HG03039 (cell line): Measurements from ENCODE around the gene DIP2C.
"Not testable (repeated sequence)": the region's sequence is repeated elsewhere in the genome, so short reads cannot be mapped to it uniquely, and the experiment has no call there.

Source experiments
- ATAC-seq: cut with Tn5 transposase; IDR thresholded peaks from one replicate; pipeline ENCODE4 v1.9.1; 2021; ENCODE audit warnings: mild to moderate bottlenecking, moderate library complexity; ENCODE audit not compliant: unreplicated experiment

DIP2C gene

DNA sequence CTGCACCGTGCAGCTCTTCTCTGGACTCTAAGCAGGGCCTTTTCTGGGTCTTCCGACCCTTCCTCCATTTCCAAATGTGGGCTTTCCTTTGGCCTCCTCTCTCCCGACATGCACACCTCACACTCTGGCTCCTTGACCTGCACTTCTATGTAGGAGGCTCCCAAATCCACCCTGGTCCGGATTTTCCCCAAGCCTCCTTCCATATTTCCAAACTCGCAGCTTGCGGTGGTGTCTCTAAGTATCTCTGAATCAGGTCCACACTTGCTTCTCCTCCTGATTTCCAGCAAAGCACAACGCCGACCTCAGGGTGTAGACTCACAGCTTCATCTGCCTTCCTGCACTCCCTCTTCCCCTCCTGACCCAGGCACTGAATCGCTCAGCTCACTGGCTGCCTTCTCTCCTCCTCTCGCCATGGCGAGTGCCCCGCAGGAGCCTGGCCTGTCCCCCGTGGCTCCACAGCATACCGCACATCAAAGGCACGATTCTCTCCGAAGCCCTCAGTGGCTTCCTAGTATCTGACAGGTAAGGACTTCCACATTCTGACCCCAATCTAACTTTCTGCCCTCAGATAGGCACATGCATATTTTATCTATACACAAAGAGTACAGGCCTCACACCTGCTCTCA, 27.8 kb downstream of the DIP2C start:
- no peak for ATAC-seq

DNA sequence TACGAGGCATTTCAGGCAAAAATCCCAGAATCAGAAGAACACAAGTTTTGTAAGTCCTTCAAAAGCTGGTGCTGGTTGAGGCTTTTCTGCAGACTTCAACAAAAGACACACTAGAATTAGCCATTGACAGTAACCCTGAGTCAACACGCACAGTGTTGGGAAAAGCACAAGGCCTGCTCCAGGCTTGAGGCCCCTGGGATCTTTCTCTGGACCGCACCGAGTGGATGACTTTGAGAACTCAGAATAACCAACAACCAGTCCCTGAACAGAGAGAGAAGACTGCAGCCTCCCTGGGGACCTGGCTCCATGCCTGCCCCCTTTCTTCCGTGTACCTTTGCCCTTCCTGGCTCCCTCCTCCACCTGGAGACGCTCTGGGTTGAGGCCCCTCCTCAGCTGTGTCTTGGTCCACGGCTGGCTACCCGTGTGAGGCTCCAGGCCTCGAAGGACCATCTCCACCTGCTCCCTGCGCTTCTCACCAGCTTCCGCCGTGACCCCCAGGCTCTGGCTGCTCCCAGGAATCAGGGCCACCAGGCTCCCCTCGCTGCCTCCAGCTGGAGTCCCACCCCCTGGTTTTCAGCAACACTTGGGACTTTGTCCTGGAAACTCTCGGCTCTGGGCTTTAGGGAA, 28.4 kb downstream of the DIP2C start:
- no peak for ATAC-seq

DNA sequence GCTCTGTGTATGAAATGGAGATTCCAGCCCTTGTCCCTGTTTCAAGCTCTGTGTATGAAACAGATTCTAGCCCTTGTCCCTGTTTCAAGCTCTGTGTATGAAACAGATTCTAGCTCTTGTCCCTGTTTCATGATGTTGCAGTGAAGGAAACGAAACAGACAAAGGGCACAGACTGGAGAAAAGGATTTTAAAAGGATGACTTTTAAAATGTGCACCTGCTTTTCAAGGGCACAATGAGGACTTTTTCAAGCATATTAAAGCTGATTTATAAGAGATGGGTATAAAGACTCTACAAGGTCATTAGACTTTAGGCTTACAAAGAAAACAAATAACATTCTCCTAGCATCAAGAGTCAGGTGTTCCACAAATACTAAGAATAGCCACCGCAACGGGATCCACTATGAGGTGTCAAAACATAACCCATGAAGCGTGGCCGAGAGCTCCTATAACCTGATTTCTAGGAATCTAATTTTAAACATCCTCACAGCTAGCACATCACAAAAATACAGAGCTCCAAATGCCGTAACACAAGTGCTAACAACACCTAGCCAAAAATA, 29.0 kb downstream of the DIP2C start:
- no peak for ATAC-seq

DNA sequence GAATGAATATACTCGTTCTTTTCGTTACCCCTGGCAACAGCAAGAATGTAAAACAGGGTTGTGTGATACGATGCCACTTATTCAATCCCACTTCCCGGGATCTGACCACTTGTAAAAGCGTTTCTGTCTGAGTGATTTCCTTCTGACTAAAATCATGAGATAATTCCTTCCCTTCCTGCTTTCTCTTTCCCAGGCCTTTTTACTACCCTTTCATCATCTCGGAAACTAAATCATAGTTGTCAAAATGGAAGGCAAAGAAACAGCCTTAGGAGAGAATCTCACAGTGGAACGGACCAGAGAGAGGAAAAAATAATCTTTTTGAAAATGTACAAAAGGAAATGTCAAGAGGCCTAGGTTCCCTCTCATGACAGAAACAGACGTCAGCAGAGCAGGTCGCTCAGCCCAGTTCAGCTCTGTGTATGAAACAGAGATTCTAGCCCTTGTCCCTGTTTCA, 29.8 kb downstream of the DIP2C start:
- ATAC-seq, result no peak

DNA sequence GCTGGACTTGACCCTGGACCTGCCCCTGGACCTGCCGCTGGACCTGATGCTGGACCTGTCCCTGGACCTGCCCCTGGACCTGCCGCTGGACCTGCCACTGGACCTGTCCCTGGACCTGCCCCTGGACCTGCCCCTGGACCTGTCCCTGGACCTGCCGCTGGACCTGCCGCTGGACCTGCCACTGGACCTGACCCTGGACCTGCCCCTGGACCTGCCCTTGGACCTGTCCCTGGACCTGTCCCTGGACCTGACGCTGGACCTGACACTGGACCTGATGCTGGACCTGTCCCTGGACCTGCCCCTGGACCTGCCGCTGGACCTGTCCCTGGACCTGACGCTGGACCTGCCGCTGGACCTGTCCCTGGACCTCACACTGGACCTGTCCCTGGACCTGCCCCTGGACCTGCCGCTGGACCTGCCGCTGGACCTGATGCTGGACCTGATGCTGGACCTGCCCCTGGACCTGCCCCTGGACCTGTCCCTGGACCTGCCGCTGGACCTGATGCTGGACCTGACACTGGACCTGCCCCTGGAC, 31.6 kb downstream of the DIP2C start:
- not testable (repeated sequence) for ATAC-seq

DNA sequence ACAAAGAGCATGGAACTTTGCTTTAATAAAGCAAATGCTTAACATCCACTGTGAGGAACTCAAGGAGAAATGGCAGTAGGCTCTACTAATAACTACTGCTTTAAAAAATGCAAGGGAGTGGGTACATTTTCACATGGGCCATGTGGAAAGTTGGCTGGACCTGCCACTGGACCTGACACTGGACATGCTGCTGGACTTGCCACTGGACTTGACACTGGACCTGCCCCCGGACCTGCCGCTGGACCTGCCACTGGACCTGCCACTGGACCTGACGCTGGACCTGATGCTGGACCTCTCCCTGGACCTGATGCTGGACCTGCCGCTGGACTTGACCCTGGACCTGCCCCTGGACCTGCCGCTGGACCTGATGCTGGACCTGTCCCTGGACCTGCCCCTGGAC, 32.6 kb downstream of the DIP2C start:
- ATAC-seq, result no peak

DNA sequence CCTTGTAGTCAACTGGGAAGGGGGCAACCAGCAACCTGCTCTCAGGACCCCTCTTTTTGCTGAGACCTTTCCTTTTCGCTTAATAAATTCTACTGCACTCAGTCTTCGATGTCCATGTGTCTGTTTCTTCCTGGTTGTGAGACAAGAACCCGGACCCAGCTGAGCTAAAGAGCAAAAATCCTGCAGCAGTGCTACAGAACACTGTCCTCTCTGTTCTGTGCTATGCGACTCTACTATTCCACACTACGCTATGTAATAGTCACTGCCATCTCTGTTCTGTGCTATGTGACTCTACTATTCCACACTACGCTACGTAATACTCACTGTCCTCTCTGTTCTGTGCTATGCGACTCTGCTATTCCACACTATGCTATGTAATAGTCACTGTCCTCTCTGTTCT, 34.3 kb downstream of the DIP2C start:
- ATAC-seq, result no peak

DNA sequence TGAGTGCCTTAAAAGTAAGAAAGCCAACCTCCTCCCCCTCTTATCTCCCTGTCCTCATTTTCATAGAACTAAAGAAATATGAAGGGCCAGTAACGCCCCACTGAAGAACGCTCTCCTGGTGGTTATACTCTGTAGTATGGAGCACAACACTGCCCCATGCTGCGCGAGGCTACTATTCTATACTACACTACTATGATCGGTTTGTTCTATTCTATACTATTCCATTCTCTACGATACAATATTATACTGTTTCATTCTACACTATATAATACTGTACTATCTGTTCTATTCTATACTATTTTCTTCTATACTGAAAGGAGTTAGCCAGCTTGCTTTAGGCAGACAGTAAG, 34.8 kb downstream of the DIP2C start:
- ATAC-seq, result no peak

DNA sequence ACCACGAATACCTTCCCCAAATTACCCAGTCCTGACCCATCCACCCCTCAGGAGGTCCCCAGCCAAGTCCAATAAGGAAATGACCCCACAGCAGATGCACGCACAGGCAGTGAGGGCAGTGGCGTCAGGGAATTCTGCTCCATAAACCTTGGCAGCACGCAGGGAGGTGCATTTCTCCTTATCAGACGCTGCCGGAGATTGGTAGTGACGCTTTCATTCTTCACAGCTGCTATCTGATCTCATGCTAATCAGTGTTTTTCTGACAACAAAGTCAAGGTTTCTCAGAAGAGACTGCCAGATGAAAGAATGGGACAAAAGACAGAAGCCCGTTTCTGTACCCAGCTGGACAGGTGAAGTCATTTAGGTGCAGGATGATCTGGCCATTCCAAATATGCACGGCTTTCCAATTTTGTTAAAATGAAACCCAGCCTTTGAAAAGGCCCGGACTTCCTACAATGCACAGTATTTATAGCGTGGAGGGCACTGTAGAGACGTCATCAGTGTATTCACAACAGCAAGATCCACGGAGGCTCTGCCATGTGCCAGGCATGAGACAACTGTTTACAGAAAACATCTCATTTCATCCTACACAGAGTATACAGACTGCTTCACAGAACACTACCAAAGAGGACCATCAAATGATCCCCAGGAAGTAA, 35.3 kb downstream of the DIP2C start:
- ATAC-seq, result no peak

DNA sequence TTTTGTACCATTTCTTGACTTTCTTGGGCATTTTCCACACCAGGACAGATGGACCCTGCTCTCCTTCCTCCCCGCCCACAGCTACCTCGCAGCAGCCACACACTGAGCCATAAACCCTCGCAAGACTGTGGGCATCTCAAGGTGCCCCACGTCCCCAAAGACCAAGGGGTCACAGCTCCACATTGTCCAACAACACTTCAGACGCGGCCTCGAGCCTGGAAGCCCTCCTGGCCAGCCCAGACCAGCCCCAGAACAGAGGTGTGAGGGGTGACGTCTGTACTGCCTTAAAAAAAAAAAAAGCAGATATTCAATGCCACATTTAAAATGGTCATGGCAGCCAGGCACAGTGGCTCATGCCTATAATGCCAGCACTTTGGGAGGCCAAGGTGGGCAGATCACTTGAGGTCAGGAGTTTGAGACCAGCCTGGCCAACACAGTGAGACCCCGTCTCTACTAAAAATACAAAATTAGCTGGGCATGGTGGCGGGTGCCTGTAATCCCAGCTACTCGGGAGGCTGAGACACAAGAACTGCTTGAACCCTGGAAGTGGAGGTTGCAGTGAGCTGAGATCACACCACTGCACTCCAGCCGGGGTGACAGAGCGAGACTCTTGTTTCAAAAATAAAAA, 36.5 kb downstream of the DIP2C start:
- ATAC-seq, result not testable (repeated sequence)

DNA sequence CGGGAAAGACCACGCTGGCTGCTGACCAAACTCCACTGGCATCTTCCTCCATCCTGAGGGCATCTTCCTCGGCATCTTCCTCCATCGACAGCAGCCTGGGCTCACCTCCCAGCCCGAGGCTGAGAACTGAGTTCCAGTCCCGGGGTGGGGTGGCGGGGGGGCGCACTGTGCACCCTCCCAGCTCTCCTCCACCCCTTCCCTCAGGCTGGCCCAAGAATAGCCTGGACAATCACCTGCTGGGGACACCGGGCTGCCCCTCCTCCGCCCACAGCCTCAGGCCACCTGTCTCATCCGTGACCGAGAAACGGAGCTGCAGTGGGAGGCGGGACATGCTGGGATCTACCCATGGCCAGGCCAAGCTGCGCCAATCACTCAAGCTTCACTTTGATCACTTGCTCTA, 37.2 kb downstream of the DIP2C start:
- ATAC-seq, result no peak

DNA sequence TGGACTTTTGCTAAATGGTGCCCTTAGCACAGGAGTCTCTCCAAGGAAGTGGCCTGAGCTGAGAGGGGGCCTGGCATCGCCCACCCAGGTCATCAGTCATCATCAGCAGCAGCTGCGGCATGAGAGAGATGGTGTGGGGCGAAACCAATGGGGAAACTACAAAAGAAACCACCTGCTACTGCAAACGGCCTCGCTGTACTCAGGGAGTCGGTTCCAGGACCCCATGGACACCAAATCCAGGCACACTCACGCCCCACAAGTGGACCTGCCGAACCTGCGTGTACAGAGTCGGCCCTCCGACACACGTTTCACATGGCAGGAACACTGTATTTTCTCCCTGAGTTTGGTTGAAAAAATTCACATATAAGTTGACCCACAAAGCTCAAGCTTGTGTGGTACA, 37.8 kb downstream of the DIP2C start:
- ATAC-seq, result no peak

DNA sequence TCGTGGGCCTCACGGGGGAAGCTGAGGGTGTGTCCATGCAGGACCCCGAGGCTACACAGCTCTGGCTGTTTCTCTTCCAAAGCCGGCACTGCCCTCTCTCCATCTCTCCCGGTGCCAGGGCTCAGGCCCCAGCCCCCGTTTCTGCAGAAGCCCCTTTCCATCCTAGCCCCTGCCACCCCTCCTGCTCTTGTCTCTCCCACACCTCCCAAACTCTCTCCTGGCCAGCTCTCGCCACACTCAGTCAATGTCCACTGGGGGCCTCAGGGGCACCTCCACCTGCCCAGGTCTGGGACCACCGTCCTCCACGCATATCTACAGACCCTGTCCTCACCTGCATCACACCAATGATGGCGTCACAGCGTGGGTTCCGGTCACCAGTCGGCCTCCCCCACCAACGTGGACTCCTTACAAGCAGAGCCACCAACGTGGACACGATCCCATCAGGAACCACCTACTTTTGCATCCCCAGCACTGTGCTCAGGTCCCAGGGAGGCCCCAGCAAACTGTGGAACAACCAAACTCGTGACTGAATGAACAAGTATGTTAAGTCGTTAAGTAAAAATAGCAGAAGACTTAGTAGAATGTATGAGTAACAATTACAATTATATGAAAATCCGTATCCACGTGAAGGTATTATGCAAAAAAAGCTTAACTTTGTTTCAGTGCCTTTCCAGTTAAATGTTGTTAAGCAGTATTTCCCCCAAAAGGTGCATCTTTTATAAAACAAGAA, 38.4 kb downstream of the DIP2C start:
- no peak for ATAC-seq

DNA sequence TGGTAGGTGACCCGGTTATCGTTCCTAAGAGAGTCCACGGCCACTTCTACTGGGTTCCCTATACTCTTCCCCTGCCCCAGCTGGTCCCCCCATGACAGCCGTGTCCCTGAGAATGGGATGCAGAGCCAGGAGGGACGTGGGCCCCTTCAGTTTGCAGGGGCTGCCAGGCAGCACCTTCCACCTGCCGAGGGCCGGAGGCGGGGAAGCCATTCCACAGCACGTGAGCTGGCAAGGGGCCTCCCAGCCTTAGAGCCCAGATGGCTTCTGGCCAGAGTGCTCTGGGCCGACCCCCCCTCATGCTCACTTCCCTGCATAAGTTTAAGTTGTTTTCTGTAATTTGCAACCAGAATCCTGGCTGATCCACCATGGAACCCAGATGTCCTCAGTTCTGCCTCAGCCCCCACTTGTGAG, 39.0 kb downstream of the DIP2C start:
- ATAC-seq, result no peak

DNA sequence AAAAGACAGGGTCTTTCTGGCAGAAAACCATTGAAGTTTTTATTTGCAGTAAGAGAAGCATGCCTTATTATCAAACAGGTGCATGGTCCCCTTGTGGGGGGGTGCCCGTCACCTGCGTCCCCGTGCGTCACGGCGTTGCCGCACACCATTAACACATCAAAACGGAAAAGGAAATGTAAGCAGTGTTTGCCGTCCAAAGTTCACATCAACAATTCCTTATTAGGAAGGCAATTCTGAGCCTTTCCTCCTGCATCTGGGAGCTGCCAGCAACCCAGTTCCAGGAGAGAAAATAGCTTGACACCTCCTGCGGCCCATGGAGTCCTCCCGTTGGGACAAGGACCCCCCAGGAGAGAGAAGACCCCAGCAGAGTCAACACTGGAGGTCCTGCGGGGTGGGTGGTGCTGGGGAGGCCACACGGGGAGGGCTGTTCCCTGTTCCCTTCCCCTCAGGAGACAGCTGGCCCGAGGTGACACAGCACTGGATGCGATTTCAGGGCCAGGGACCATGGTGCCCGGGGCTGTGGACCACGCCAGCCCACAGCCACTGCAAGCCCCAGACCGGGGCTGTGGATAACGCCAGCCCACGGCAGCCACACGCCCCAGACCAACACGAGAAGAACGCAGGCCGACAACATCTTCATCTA, 39.5 kb downstream of the DIP2C start:
- ATAC-seq, result no peak

DNA sequence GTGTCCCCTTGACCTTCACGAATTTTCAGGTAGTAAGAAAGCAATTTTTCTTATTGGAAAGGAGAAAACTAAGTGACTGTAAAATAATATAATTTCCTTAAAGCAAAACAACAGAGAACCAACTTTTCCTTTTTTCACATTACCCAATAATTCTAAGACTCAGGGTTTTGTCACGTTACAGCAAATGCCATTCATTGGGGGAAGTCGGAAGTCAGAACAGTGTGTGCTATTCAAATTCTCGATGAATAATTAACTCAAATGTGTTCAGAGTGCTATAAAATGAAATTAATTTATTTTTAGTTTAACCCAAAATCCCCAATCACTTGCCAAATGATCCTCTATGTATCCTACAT, 40.0 kb downstream of the DIP2C start:
- no peak for ATAC-seq

DNA sequence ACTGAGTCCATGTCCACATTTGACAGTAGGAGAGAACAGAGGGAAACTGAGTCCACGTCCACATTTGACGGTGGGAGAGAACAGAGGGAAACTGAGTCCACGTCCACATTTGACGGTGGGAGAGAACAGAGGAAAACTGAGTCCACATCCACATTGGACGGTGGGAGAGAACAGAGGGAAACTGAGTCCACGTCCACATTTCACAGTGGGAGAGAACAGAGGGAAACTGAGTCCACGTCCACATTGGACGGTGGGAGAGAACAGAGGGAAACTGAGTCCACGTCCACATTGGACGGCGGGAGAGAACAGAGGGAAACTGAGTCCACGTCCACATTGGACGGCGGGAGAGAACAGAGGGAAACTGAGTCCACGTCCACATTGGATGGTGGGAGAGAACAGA, 42.4 kb downstream of the DIP2C start:
- not testable (repeated sequence) for ATAC-seq

DNA sequence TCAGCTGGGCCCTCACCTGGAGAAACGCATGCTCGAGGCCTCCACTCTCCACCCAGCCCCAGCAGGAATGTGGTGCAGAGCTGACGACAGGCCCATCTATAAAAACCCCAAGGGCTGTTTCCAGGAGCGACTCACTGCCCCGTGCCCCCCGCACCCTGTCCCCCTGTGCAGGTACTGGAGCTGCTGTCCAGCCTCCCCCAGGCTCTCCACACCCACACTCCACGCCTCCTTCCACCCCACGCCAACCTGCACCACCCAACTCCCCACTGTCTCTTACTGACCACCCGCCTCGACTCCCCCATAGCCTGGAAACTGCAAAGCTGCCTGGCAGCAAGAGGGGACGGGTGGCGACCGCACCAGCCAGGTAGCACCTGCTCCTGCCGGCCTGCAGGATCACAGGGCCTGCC, 43.3 kb downstream of the DIP2C start:
- ATAC-seq, result no peak

DNA sequence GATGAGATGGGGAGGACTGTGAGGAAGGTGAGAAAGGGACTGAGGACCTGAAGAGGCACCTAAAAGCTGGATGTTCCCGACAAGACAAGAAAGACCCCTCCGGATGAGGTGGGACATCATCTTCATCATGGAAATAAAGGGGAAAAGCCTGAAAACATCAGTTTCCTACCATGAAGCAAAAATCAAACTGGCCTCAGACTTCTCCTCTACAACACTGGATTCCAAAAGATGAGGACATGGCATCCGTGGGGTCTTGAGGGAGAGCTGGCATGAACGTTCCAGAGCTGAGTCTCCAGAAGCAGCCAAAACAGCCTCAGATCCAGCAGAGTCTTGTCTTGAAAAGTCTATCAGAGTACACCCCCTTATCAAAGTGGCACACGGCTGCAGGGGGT, 44.5 kb downstream of the DIP2C start:
- no peak for ATAC-seq
